Urothelium cell line (cell line): ENCODE results near the gene TRMT10C.

Experiments
- DNase-seq: peaks from one replicate; pipeline ENCODE4 v3.0.0; 2011; ENCODE audit warnings: low spot score, mixed read lengths
- FAIRE-seq: peaks from 2 replicates; lab custom pipeline; 2011; peaks lifted over from hg19 to GRCh38; lab: Jason Lieb, UNC

The TRMT10C gene

DNA sequence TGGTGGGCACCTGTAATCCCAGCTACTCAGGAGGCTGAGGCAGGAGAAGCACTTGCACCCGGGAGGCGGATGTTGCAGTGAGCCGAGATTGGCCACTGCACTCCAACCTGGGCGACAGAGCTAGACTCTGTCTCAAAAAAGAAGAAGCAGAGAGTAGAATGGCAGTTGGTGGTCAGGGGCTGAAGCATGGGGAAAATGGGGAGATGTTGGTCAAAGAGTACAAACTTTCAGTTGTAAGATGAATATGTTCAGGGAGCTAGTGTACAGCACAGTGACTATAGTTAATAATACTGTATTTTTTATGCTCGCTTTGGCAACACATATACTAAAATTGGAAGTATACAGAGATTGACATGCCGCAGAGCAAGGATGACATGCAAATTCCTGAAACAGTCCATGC, 53.9 kb downstream of the TRMT10C start:
- DNase-seq (no peak), FAIRE-seq (no peak)
